ENCODE measurements around the gene MTF2.

- TF ChIP-seq TAF1 (conservative IDR thresholded peaks at IDR 0.05), result no peak
- no peak for TF ChIP-seq CTCF (IDR thresholded peaks at IDR 0.05; ENCODE audit: low read depth, low read length, missing input control)
- no peak for TF ChIP-seq EGR1 (IDR thresholded peaks at IDR 0.05; ENCODE audit: low read depth in 2 of 2)
- no peak for TF ChIP-seq MAX (IDR thresholded peaks at IDR 0.05)
- TF ChIP-seq REST (IDR thresholded peaks at IDR 0.05), result no peak
- TF ChIP-seq ATF3 (IDR thresholded peaks at IDR 0.05), result no peak
- no peak for TF ChIP-seq HNF4A (conservative IDR thresholded peaks at IDR 0.05)
These were observed 16.9 kb downstream of the MTF2 start for GRCh38 chr1:93095804-93096585.

Measured in liver (tissue), 3 donors.